22Rv1 (cell line): ENCODE data around the gene CRELD1.

Experiments used
- CTCF ChIP-seq: fragments of 450-650 bp; IDR thresholded peaks from 2 replicates; pipeline ENCODE4 v1.5.1; 2017; ENCODE audit warnings: mild to moderate bottlenecking
- ZFX ChIP-seq: fragments of 450-650 bp; IDR thresholded peaks from 2 replicates; pipeline ENCODE4 v1.6.1; 2017; ENCODE audit warnings: antibody characterized with exemption, borderline replicate concordance

- no peak for TF ChIP-seq CTCF
- TF ChIP-seq ZFX, result no peak
Measured at GRCh38 chr3:9906480-9906879, 27.2 kb upstream of the CRELD1 start.
